Activated gamma-delta T cell treated with anti-CD3 and anti-CD28 coated beads, Interleukin-2, amount 50 U/mL, for 16 hours (primary cell): ENCODE data around the gene TXLNA.

Experiments
- DNase-seq: peaks from one replicate; pipeline ENCODE4 v3.0.0-alpha.2; 2020; ENCODE audit warnings: low read depth

Gene TXLNA

DNA sequence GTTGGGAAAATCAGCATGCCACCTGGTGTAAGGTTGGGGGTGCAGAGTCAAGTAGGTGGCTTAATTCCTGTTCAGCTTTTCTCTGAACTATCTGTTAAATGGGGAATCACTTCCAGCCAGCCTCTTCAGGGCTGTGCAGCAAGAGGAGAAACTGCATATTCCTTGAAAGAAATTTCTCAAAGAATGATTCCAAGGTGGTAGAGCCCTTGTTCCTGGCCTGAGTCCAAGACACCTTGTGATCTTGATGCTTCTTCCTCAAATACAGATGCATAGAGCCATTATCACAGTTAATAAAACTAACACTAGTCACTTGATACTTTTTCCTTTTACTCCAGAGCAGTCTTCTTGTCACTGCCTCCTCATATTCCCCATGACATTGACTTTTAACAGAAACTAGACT lies 5.2 kb downstream of the TXLNA start:
- no peak for DNase-seq

DNA sequence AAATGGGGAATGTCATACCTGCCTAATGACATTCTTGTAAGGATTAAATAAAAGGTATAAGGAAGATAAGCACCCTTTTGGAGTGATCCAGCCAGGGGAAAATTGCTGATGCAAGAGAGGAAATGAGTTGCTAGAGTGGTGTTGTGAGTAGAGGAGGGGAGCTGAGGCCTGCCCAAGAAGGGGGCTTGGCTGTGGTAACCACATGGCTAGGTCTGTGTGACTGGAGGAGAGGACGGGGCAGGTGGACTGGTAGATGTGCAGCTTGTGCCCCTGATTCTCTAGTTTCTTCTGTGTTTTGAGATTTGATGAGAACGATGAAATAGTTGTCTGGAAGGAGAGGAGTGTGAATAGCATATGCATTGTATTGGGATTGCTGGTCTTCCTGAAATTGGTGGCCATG lies 6.6 kb downstream of the TXLNA start:
- no peak for DNase-seq

DNA sequence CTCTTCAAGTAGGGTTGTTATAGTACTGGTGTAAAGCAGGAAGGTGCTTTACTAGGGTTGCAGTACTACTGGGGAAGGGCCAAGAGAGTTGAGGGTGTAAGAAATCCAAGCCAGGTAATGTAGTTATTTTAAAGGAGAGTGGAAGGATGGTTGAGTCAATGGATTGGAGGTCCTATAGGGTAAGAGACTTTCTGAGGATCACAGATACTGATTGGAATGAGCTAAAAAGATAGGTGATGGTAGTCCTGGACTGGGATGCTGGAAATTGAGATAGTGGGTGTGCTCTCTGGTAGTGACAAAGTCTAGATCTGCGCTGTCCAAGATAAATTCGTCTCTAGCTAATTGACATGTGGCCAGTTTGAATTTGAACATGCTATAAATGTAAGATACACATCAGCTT lies 7.0 kb downstream of the TXLNA start:
- DNase-seq: no peak

DNA sequence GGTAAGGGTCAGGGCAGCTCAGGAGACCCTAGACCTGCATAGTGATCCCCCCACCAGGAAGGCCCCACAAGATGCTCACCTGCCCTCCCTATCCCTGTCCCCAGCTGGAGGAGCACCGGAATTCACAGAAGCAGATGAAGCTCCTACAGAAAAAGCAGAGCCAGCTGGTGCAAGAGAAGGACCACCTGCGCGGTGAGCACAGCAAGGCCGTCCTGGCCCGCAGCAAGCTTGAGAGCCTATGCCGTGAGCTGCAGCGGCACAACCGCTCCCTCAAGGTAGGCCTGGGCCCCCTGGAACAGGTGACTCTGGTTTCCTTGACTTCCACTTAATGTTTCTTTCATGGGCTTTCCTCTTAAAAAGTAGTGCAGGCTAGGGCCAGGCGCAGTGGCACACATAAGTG lies 8.4 kb downstream of the TXLNA start:
- DNase-seq: no peak

DNA sequence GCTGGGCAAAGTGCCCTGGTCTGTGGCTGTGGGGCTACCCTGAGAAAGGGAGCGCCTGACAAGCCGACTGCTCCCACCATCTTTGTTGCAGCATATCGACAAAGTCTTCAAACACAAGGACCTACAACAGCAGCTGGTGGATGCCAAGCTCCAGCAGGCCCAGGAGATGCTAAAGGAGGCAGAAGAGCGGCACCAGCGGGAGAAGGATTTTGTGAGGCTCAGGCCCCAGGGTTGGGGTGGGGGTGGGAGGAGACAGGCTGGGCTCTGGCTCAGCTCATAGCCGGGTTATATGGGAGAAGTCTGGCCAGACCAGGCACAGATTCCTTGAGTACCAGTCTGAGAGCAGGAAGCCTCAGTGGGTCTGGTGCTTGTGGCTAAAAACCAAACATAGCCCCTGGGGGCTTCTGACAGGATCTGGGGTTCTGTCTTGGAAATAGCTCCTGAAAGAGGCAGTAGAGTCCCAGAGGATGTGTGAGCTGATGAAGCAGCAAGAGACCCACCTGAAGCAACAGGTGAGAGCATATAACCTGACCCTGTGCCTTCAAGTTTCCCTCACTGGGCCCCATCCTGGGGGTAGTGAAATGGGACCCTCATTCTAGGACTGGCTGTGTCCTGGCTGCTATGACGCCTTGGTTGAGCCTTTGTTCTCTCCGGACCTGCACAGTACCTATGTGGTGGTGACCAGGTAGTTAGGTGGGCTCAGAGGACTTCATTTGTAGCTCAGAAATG lies 12.9 kb downstream of the TXLNA start:
- DNase-seq: no peak

DNA sequence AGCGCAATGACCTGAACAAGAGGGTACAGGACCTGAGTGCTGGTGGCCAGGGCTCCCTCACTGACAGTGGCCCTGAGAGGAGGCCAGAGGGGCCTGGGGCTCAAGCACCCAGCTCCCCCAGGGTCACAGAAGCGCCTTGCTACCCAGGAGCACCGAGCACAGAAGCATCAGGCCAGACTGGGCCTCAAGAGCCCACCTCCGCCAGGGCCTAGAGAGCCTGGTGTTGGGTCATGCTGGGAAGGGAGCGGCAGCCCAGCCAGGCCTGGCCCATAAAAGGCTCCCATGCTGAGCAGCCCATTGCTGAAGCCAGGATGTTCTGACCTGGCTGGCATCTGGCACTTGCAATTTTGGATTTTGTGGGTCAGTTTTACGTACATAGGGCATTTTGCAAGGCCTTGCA lies 15.5 kb downstream of the TXLNA start:
- no peak for DNase-seq

DNA sequence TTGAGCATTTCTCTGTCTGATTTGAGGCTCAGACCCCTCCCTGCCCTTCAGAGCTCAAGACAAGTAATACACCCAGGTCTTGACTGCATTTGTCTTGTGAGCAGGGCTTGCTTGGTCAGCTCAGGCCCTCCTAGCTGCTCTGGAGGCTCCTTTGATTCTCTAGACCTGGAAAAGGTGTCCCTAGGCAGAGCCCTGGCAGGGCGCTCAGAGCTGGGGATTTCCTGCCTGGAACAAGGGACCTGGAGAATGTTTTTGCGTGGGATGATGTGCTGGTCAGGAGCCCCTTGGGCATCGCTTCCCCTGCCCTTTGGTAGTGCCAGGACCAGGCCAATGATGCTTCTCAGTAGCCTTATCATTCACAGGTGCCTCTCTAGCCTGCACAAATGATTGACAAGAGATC lies 16.1 kb downstream of the TXLNA start:
- DNase-seq: no peak

DNA sequence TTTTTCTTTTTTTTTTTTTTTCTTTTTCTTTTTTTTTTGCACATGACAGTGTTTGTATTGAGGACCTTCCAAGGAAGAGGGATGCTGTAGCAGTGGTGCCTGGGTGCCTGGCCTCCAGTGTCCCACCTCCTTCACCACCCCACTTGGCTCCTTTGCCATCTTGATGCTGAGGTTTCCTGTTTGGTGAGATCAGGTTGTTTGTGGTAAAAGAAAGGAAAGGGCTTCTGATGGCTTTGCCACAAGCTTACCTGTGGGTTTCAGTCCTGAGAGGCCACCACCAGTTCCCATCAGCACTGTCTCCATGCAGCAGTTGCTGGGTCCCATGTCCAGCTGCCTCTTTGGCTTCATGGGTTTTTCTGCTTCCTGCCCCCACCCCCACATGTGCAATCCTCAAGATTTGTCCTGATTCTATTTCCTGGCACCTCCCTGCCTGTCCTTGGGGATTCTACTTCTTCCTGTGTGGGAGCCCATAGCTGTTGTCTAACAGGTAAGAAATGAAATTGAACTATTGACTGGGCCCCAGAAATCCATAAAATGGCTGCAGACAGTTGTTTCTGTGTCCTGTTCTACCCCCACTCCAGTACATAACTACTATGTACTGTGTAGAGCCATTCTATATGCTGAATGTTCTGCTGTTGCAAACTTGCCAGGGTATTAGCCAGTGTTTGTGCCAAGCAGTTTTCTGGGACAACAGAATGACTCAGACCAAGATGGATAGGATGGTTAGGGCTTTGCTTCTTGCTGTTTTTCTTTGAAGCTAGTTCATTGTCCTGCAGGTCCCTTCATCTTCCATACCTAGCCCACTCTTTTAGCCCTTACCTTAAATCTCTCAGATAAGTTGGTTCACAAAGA lies 16.7 kb downstream of the TXLNA start:
- no peak for DNase-seq

DNA sequence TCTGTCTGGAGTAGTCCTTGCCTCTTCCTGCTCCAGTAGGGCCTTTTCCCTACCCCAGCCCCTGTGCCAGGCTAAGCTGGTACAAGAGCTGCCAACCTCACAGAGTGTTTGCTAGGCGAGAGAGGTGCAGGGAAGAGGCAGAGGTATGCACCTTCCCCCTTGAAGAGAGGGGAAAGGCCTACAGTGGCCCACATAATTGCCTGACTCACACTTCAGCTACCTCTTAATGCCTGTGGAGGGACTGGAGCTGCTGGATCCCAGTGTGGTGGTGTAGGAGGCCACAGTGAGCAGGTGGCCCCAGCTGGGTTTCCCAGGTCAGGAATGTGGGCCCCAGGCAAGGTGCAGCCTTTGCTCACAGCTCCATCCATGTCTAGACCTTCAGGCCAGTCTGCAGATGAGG lies 17.6 kb downstream of the TXLNA start:
- no peak for DNase-seq

DNA sequence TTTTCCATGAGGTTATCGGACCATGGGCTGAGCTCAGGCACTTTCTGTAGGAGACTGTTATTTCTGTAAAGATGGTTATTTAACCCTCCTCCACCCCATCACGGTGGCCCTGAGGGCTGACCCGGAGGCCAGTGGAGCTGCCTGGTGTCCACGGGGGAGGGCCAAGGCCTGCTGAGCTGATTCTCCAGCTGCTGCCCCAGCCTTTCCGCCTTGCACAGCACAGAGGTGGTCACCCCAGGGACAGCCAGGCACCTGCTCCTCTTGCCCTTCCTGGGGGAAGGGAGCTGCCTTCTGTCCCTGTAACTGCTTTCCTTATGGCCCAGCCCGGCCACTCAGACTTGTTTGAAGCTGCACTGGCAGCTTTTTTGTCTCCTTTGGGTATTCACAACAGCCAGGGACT lies 18.4 kb downstream of the TXLNA start:
- no peak for DNase-seq

DNA sequence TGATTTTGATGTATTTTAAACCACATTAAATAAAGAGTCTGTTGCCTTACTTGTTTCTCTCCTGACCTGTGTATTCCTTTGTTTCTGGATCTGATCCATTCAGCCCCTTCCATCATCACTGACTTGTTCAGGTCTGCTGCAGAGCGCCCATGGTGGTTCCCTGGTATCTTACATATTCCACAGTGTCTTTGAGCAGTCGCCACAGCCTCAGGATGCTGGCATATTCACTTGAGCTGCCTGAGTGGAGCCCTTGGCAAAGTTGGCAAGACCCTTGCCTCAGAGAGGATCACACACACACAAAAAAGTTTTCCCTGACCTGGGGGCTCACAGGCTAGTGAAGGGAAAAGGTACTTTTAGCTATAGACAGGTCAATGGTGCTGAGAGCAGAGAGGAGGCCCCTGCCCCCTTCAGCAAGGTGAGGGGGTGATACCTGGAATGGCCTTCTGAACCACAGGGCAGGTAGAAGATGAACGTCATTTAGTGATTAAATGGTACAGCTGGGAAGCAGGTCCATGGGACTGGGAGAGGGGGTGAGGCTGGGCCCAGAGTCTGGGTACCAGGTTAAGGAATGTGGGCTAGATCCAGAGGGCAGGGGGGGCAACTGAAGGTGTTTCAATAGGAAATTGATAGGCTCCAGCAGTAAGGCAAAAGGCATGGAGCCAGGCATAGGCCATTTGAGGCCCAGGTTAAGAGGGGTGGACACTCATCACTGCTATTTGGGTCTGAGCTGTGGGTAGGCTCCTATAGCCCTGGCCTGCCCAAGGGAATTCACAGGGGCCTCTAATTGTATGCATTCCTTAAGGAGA lies 19.0 kb downstream of the TXLNA start:
- DNase-seq: no peak

DNA sequence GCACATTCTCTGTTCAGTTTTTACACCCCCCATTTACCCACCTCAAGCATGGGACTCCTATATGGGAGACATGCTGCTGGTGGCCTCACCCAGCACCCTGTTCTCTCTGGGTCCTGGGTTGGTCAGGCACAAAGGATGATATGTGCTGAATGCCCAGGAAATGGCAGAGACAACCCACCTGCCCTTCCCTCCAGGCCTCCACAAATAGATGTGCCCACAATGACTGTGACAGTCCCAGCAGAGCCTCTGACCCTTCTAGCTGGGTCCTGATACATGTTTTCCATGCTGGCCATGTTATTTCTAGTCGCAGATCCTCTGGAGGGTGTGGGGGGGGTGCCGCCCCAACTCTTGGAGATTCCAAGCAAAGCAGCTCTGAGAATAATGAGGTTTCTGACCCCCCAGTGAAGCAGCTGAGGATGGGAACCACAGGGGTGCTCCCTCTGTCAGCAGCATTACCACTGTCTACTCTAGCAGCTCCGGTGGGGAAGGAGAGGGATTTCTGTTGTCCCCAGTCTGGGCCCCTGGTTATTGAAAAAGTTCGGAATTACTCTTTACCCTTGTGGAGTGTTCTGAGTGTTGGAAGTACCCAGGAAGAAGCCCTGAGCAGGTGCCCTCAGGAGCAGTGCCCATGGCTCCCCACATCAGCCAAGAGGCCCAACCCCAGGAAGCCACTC lies 19.7 kb downstream of the TXLNA start:
- DNase-seq: no peak

DNA sequence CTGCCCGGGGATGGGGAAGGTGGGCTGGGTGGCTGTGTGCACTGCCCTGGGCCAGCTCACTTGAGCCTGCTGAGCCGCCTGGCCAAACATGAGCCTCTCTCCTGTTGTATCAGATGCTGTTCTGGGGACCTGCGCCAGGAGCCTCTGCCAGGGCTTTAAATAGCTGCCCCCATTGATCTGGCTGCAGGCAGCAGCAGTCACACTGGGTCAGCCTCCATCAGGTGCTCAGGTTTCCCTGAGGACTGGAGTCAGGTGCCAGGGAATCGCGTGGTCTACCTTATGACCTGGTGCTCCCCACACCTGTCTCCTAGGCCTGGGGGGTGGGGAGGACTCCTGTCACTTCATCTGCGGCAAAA lies 20.2 kb downstream of the TXLNA start:
- DNase-seq: no peak

DNA sequence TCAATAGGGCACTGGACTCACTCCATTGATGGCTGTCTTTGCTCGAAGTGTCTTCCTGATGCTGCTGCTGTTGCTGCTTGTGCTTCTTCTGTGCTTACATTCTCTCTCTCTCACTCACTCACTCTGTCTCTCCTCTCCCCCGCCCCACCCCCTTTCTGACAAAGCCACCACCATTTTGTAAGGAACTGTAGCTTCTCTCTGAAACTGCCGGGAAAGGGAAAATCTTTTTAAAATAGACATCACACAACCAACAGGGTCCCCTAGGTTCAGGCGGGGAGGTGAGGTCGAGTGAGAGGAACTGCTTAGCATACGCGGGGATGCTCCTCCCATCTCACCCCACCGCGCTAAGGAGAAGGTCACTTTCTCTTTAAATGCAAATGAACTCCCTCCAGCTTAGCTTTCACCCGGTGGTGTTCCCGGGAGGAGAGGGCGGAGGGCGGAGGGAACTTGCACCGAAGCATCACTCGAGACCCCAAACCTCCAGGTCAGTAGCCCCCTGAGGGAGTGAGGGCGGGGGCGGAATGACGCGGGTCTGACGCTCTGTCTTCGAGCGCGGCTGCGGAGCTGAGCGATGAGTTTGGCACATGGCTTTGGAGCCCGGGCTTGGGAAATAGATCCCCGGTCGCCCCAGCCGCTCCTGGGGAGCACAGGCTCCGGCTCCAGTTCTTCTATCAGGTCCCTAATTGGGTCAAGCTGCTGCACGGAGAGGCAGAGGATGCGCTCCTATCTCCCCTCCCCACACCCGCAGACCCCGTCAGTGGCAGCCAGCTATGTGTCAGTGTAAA lies 20.9 kb downstream of the TXLNA start, which contains the start of gene CCDC28B:
Gene CCDC28B (plus strand): TSS at position 370 of the 785 bp plus-strand sequence. CDS start 1,341 bp downstream, outside the sequence.
- no peak for DNase-seq

DNA sequence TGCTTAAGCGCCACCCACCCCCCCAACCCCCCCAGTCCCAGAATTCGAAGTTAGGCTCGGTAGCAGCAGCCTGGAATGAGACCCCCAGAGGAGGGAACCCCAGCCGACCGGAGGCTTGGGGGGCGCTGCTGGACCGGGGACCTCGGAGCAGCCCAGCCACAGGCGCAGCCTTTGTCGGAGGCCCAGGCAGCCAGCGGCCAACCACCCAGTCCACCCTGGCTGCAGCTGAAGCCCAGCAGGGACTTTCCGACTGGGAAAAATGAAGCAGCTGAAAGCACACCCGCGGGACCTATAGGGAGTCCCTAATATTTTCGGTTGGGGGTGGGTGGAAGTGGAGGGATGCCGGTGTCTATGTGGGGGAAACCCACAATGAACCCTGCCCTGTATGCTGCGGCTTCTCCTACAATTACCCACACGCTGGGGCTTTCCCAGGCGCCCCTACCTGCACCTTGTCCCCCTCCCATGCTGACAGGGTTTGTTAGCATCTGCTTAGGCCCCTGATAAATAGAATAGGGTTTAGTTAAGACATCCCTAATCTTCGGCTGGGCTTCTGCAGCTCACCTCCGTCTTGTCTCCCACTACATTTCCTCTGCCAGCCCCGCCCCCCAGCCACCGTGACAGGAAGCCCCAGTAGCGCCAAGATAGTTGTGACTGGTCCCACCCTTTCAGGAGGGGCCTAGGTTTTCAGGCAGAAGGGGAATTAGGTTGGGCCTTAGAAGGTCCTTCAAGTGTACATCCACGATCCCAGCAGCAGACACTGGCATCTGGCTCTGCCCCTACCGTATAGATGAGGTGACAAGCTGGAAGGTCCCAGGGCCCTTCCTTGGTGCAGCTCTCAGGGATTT lies 21.8 kb downstream of the TXLNA start:
- peak; percentile 64 for DNase-seq

DNA sequence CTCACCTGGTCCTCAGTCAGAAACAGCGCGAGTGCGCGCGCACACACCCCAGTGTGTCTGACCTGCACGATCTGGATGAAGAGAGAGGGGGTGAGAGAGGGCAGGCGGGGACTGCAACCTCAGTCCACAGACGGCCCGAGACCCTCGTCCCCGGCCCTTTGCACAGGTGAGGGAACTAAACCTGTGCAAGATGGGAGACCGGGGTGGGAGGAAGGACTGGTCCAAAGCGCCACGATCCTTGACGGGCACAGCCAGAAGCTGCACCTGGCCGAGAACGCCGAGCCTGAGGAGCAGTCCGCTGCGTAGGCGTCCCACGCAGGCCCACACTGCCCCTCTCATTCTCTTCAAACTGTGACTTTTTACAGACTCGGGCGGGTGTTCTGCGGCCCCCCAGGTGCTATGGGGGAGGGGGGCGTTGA lies 25.5 kb downstream of the TXLNA start:
- no peak for DNase-seq

DNA sequence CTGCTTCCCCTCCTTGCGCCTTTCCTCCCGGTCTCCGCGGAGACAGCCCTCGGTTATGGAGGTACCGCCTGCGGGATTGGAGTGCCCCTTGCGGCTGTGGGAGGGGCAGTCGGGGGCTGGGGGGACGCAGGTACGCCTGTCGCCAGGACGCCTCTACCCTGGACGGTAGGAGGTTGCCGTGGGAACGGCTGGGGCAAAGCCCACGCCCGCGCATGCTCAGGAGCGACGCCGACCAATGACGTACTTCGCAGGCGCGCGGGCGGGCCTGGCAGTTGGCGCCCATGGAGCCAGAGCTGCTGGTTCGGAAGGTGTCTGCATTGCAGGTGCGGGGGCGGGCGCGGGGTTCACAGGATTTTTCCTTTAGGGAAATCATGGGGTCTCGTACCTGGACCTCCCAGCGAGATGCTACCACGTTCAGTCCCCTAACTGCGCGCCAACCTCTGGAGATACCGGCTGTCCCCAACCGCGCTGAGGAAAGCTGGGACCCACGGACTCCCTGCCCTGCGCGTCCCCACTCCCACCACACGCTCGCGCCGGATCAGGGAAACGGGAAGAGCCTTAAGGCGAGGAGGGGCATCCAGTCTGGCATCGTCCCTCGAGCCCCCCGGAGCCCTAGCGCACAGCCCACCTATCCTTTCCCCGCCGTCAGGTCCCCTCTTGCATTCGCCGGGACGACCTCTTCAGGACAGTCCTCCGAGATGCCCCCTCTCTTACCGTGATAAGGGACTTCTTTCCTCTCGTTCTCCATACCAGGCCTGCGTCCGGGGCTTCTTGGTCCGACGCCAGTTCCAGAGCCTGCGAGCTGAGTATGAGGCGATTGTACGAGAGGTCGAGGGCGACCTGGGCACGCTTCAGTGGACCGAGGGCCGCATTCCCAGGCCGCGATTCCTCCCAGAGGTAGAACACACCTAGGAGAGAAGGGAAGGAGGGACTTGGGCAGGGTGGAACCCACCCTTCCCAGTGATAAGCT lies 26.2 kb downstream of the TXLNA start, which contains the start of gene IQCC:
Gene IQCC (plus strand): TSS at position 271 of the 970 bp plus-strand sequence. CDS start 11 bp downstream, at position 282.
- peak; percentile 66 for DNase-seq

DNA sequence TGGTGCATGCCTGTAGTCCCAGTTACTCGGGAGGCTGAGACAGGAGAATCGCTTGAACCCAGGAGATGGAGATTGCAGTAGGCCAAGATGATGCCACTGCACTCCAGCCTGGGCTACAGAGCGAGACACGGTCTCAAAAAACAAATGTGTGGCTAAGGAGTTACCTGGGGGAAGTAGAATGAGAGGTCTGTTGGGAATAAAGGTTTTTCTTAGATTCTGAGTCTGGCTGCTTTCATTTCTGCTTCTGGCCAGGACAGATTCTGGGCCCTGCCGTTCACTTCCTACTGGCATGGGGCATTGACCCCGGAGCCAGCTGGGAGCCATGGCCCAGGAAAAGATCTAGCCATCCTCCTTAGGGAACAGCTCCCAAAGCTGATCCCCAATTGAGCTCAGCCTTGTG lies 29.0 kb downstream of the TXLNA start:
- no peak for DNase-seq

DNA sequence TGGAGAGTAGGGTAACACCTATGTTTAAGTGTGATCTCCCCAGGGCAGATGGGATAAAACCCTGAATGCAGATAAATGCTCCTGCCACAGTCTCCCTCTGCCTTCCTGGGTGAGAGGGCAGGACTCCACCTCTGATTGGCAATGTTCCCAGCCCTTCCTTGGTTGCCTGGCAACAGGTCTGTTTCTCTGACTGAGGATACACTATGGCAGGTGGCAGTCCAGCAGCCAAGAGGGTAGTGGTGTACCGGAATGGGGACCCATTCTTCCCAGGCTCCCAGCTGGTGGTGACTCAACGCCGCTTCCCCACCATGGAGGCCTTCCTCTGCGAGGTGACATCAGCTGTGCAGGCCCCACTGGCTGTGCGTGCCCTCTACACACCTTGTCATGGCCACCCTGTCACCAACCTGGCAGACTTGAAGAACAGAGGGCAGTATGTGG lies 29.4 kb downstream of the TXLNA start, which contains the start of gene DCDC2B:
Gene DCDC2B (plus strand): TSS at position 199 of the 438 bp plus-strand sequence. CDS start 5 bp downstream, at position 204.
- DNase-seq: no peak
